IMR-90 (cell line): Measurements from ENCODE around the gene IGIP. TPM values are rescaled to one million over a fixed set of nuclear protein-coding genes. Genes with fewer than 3 reads are reported as not detected.

Experiments used
- ATAC-seq: fragments of 200-7000 bp; cut with Tn5 transposase; 2 replicates; pipeline ENCODE4 v1.9.1; 2020; ENCODE audit warnings: low read depth, mild to moderate bottlenecking, moderate library complexity
- BruUV-seq: library from RNA; stranded (reverse); fragments of 400-500 nt; replicated peaks from 2 replicates; lab custom pipeline; 2021; lab: Mats Ljungman, UMichigan
- CTCF ChIA-PET: fragments of 300-600 bp; formaldehyde crosslinking; extraction: SDS; loops from one replicate; lab custom pipeline; 2021; ENCODE audit warnings: antibody characterized with exemption; lab: Yijun Ruan, JAX
- POLR2A ChIA-PET: fragments of 300-600 bp; sonication (Branson Sonifier 250); formaldehyde crosslinking; loops from one replicate; lab custom pipeline; 2022; ENCODE audit warnings: antibody characterized with exemption; ENCODE audit not compliant: unreplicated experiment; lab: Charles Lee
- DNase-seq: peaks from one replicate; pipeline ENCODE4 v3.0.0; 2013
- H2AFZ ChIP-seq: replicated peaks from 2 replicates; pipeline ENCODE3; 2013; ENCODE audit warnings: low read length, mild to moderate bottlenecking; ENCODE audit not compliant: poor library complexity
- H2AK5ac ChIP-seq: 2 replicates; pipeline ENCODE4 v1.6.1; 2013; ENCODE audit warnings: low read depth, low read length, inconsistent platforms
- H2AK9ac ChIP-seq: replicated peaks from 2 replicates; pipeline ENCODE3; 2013; ENCODE audit warnings: mild to moderate bottlenecking, low read depth, low read length, moderate library complexity; ENCODE audit not compliant: poor library complexity
- H2BK120ac ChIP-seq: 2 replicates; pipeline ENCODE4 v1.6.1; 2013; ENCODE audit warnings: low read depth, low read length, inconsistent platforms
- H2BK15ac ChIP-seq: 3 replicates; pipeline ENCODE4 v1.6.1; 2013; ENCODE audit warnings: low read depth, low read length, inconsistent platforms
- H2BK20ac ChIP-seq: 2 replicates; pipeline ENCODE4 v1.6.1; 2013; ENCODE audit warnings: low read depth, mild to moderate bottlenecking, inconsistent platforms, low read length, moderate library complexity
- H2BK5ac ChIP-seq: 2 replicates; pipeline ENCODE4 v1.6.1; 2013; ENCODE audit warnings: mild to moderate bottlenecking, low read depth, low read length, inconsistent platforms; ENCODE audit not compliant: poor library complexity, severe bottlenecking
- H3K14ac ChIP-seq: replicated peaks from 2 replicates; pipeline ENCODE4 v1.6.1; 2013; ENCODE audit warnings: low read depth, low read length, inconsistent platforms
- H3K18ac ChIP-seq: 2 replicates; pipeline ENCODE4 v1.6.1; 2013; ENCODE audit warnings: low read depth, low read length, control low read depth
- H3K23ac ChIP-seq: 2 replicates; pipeline ENCODE4 v1.6.1; 2013; ENCODE audit warnings: low read depth, low read length, inconsistent platforms
- H3K27ac ChIP-seq: 2 replicates; pipeline ENCODE4 v1.5.1; 2013; ENCODE audit warnings: mild to moderate bottlenecking, control low read depth, low read length; ENCODE audit not compliant: insufficient read depth
- H3K27me3 ChIP-seq: 2 replicates; pipeline ENCODE4 v1.6.1; 2013; ENCODE audit warnings: low read length; ENCODE audit not compliant: control insufficient read depth, insufficient read depth
- H3K36me3 ChIP-seq: 2 replicates; pipeline ENCODE4 v1.6.1; 2013; ENCODE audit warnings: low read length, mixed read lengths; ENCODE audit not compliant: control insufficient read depth, insufficient read depth
- H3K4ac ChIP-seq: 2 replicates; pipeline ENCODE4 v1.6.1; 2013; ENCODE audit warnings: low read depth, low read length, inconsistent platforms
- H3K4me1 ChIP-seq: 2 replicates; pipeline ENCODE4 v1.6.1; 2013; ENCODE audit warnings: low read length, mixed read lengths; ENCODE audit not compliant: control insufficient read depth, insufficient read depth
- H3K4me2 ChIP-seq: 2 replicates; pipeline ENCODE4 v1.6.1; 2013; ENCODE audit warnings: low read depth, mild to moderate bottlenecking, control low read depth, low read length, moderate library complexity
- H3K4me3 ChIP-seq: 2 replicates; pipeline ENCODE4 v1.5.1; 2013; ENCODE audit warnings: low read depth, mild to moderate bottlenecking, control low read depth, low read length, moderate library complexity; ENCODE audit not compliant: insufficient read depth
- H3K56ac ChIP-seq: 2 replicates; pipeline ENCODE4 v1.6.1; 2013; ENCODE audit warnings: low read length, inconsistent platforms; ENCODE audit not compliant: insufficient read depth; ENCODE audit errors: extremely low read depth
- H3K79me1 ChIP-seq, 2 experiments: 2 replicates each; pipeline ENCODE4 v1.6.1; 2013; ENCODE audit warnings: low read length in 2 of 2, inconsistent platforms in 1 of 2, low read depth in 1 of 2
- H3K9ac ChIP-seq: 2 replicates; pipeline ENCODE4 v1.6.1; 2013; ENCODE audit warnings: low read depth, low read length, control low read depth
- H3K9me1 ChIP-seq: 2 replicates; pipeline ENCODE4 v1.6.1; 2013; ENCODE audit warnings: low read length, inconsistent platforms; ENCODE audit not compliant: insufficient read depth
- H3K9me3 ChIP-seq: 2 replicates; pipeline ENCODE4 v1.6.1; 2013; ENCODE audit warnings: low read length; ENCODE audit not compliant: control insufficient read depth, insufficient read depth
- H4K20me1 ChIP-seq: 2 replicates; pipeline ENCODE4 v1.6.1; 2013; ENCODE audit warnings: low read length, inconsistent platforms; ENCODE audit not compliant: insufficient read depth
- H4K5ac ChIP-seq: 2 replicates; pipeline ENCODE4 v1.6.1; 2013; ENCODE audit warnings: mild to moderate bottlenecking, low read depth, low read length, control low read depth
- H4K8ac ChIP-seq, 2 experiments: 2 replicates each; pipeline ENCODE4 v1.6.1; 2013; ENCODE audit warnings: low read depth in 2 of 2, low read length in 2 of 2, control low read depth in 1 of 2, inconsistent platforms in 1 of 2
- H4K91ac ChIP-seq: 2 replicates; pipeline ENCODE4 v1.6.1; 2013; ENCODE audit warnings: low read depth, low read length, inconsistent platforms; ENCODE audit not compliant: insufficient read depth
- CEBPB ChIP-seq: IDR thresholded peaks from 2 replicates; pipeline ENCODE4 v1.6.1; 2012; ENCODE audit warnings: low read depth, low read length, improper control_type of control experiment
- MXI1 ChIP-seq: IDR thresholded peaks from 2 replicates; pipeline ENCODE4 v1.6.1; 2012; ENCODE audit warnings: low read depth, mild to moderate bottlenecking, low read length, moderate library complexity, borderline replicate concordance
- POLR2A ChIP-seq: IDR thresholded peaks from 2 replicates; pipeline ENCODE4 v1.6.1; 2012; ENCODE audit warnings: mild to moderate bottlenecking, low read depth, low read length
- WGBS, 2 experiments: methylation state at CpG; one replicate each; pipeline versions ENCODE4 v1.1.5 to v1.1.7; 2013; ENCODE audit warnings: missing lambda C conversion rate in 2 of 2; ENCODE audit not compliant: insufficient read length in 1 of 2; ENCODE audit errors: extremely low coverage in 2 of 2; 5-methylcytosine and 5-hydroxymethylcytosine counted together
- dilution Hi-C: fragments of 300-500 bp; cut with HindIII; formaldehyde crosslinking; loops from one replicate; pipeline ENCODE4 v1.14.3; 2018; ENCODE audit warnings: low sequenced_read_pairs; ENCODE audit not compliant: unreplicated experiment
- in situ Hi-C: fragments of 300-500 bp; cut with MboI; formaldehyde crosslinking; loops from 3 replicates; pipeline ENCODE4 v1.14.3; 2019; ENCODE audit warnings: low sequenced_read_pairs, inconsistent platforms, mixed read lengths
- intact Hi-C: fragments of 100-400 bp; cut with micrococcal nuclease; formaldehyde crosslinking; loops from 2 replicates; pipeline ENCODE4 v1.10.0; 2022
- polyA plus RNA-seq, 3 experiments: library from polyadenylated mRNA; depleted of rRNA; stranded (reverse); fragments of >200 nt; gene quantifications; 2 replicates each; pipeline ENCODE4 v1.2.3, GENCODE V29; 2012; ENCODE audit warnings: low replicate concordance in 1 of 3
- total RNA-seq: library from RNA; depleted of rRNA; stranded (reverse); fragments of >200 nt; gene quantifications from 2 replicates; pipeline ENCODE4 v1.2.3, GENCODE V29; 2012

Gene IGIP
- total and polyA plus RNA-seq, 2 of the 4 experiments (the other 2 are of a cell fraction) = 1.2 to 5.0 TPM

DNA sequence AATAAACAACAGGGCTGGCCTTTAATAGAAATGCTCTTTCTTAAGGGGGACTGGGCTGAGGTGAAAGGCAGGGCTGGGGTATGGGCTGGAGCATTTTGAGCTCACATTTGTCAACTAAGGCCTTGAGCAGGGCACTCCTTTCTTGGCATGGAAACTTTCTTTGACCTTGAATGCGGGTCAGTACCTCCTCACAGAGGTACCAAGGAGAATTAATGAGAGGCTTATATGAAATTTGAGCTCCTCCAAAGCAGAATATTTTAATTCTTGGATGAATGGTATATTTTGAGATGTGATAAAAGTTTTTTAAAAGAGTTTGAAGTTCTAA lies 52.3 kb downstream of the IGIP start:
- Histone ChIP-seq H3K4ac (no peak overlapping the region), H3K9ac (no peak overlapping the region), H3K9me1 (peaks cover 4% of the 10 kb centered on the region; the same call in 1 of the 2 replicates), H3K79me1 (peaks cover 0 to 15% of the 10 kb centered on the region in 2 experiments; a peak in 2 of 4 replicates), H2BK15ac (no peak overlapping the region), H4K20me1 (no peaks in the 10 kb centered on the region), H3K4me2 (no peak overlapping the region; the same call in 1 of the 2 replicates), H3K27me3 (no peaks in the 10 kb centered on the region), H2BK120ac (no peak overlapping the region), H3K23ac (no peak overlapping the region), H2AFZ (peak overlapping the region; percentile 60), H4K8ac (no peak overlapping the region), H2BK20ac (no peak overlapping the region), H3K18ac (no peak overlapping the region), H4K5ac (no peak overlapping the region), H3K9me3 (no peaks in the 10 kb centered on the region), H4K91ac (no peak overlapping the region), H2BK5ac (no peak overlapping the region), H2AK5ac (no peak overlapping the region), H3K36me3 (no peaks in the 10 kb centered on the region), H3K14ac (no peak overlapping the region), H3K56ac (no peak overlapping the region), H3K4me3 (no peak overlapping the region), H3K4me1 (peaks cover 12% of the 10 kb centered on the region), H2AK9ac (no peak overlapping the region), H3K27ac (no peak overlapping the region)
- DNase-seq = no peak
- dilution Hi-C loops (no loop called here), intact Hi-C loops (loop anchor here (5.0 kb wide), 1 partner anchor 64 kb away; no protein-coding TSS in a partner anchor), in situ Hi-C loops (no loop called here)
- POLR2A ChIA-PET = no interaction called here
- ATAC-seq = no peak
- WGBS, 2 experiments = no CpG with 5 or more reads among the region's 1 CpG
- CTCF ChIA-PET = interaction anchor here (0.7 kb wide), 1 partner anchor 1414 kb away, joined by 3 read pairs; no protein-coding TSS in a partner anchor
- TF ChIP-seq POLR2A (no peak), MXI1 (no peak), CEBPB (no peak)
- BruUV-seq = no TSS peak
